ENCODE results near the gene MET.
"Not testable (repeated sequence)": the region's sequence is repeated elsewhere in the genome, so short reads cannot be mapped to it uniquely, and the experiment has no call there.

The MET gene

DNA sequence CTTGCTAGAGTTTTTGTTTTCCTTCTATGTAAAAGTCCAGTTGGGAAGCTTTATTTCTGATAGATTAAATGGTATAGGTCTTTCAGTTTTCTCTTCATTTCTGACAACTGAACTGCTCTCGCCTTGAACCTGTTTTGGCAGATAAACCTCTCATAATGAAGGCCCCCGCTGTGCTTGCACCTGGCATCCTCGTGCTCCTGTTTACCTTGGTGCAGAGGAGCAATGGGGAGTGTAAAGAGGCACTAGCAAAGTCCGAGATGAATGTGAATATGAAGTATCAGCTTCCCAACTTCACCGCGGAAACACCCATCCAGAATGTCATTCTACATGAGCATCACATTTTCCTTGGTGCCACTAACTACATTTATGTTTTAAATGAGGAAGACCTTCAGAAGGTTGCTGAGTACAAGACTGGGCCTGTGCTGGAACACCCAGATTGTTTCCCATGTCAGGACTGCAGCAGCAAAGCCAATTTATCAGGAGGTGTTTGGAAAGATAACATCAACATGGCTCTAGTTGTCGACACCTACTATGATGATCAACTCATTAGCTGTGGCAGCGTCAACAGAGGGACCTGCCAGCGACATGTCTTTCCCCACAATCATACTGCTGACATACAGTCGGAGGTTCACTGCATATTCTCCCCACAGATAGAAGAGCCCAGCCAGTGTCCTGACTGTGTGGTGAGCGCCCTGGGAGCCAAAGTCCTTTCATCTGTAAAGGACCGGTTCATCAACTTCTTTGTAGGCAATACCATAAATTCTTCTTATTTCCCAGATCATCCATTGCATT lies 27.1 kb downstream of the MET start:
- DNase-seq (ENCODE audit: low spot score) = no peak

DNA sequence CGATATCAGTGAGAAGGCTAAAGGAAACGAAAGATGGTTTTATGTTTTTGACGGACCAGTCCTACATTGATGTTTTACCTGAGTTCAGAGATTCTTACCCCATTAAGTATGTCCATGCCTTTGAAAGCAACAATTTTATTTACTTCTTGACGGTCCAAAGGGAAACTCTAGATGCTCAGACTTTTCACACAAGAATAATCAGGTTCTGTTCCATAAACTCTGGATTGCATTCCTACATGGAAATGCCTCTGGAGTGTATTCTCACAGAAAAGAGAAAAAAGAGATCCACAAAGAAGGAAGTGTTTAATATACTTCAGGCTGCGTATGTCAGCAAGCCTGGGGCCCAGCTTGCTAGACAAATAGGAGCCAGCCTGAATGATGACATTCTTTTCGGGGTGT lies 27.7 kb downstream of the MET start:
- no peak for DNase-seq (ENCODE audit: low spot score)

DNA sequence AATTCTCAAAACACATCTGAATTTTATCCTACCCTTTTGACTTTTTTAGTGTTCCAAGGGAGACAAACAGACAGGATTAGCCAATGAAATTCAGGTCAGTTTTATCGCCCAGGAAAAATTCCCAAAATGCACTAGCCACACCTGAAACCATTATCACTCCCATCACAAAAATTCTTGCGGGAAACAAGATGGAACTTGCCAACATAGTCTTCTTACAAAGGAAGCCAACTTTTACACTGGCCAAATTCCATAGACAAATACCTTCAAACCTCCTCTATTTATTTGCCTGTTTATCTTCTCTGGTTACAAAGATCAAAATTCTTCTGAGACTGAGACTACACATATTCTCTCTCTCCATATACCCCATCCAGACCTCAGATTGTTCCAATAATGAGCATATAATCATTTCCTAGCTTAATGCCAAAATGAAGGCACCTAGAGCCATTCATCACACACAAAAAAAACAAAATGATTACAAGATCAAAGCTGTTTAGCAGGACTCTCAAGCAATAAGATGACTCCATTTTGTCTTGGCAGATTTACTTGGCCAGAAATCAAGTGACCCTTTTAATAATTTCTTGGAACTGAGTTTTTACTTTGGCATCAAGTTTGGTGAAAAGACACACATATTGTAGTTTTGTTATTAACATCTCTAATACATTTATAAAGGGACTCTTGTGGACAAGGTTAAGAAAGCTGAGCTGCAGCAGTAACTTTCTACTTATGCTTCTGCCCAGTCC lies 30.2 kb downstream of the MET start:
- no peak for DNase-seq (ENCODE audit: low spot score)

DNA sequence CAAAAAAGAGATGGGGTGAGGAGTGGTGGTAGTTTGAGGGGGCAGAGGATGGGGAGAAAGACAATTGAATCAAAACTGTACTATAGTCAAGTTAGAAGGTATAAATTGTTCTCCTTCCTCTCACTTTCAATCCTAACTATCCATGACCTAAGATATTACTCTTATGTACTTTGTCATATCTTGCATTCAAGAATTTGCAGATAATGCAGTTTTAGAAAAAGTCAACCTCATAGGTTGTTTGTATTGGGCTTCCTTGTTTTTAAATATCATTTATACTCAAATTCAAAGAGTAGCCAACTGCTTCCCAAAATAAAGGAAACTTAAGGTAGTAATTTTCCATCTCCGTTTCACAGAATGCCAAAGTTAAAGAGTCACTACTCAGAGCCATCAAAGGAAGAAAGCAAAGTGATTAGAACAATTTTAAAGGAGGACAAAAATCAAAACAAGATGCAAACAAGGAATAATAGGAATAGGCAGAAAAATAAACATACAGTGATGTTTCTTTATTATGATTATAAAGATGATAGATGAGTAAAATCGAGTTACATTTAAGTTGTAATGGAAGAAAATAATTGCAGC lies 32.7 kb downstream of the MET start:
- DNase-seq (ENCODE audit: low spot score) = no peak

DNA sequence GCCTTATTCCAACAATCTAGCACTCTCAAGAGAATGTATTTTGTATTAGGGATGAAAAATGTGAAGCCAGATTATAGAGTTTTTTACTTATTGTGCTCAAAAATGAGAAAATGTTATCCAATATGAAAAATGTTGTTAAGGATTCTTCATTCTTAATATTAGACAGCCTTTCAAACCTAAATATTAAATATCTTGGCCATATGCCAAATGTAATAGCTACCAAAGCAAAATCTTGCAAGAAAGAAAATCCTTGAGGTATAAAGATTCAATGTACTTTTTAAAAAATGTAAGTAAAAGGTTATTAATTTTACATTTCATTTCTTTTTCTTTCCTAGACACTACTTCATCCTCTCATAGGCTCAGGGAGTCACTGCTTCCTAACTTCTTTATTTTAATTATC lies 33.4 kb downstream of the MET start:
- no peak for DNase-seq (ENCODE audit: low spot score)

DNA sequence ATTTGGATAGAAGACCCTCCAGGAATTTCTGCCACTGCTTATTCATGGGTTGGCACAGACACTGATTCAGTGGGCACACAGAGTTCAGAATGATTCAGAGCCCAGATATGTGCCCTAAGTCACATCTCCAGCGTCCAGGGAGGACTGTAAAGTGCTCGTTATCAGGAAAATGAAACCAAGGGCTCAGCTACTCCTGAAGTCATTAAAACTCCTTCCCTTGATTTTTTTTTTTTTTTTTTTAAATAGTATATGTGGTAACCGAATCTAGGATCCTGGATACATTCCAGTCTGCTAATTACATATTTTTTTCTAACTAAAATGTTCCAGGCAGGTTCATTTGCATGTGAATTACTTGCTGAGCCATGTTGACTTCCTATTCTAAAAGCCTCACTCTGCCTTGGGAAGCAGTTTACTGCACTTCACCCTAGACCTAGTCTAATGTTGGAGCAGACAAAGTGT lies 34.7 kb downstream of the MET start:
- DNase-seq (ENCODE audit: low spot score) = no peak

DNA sequence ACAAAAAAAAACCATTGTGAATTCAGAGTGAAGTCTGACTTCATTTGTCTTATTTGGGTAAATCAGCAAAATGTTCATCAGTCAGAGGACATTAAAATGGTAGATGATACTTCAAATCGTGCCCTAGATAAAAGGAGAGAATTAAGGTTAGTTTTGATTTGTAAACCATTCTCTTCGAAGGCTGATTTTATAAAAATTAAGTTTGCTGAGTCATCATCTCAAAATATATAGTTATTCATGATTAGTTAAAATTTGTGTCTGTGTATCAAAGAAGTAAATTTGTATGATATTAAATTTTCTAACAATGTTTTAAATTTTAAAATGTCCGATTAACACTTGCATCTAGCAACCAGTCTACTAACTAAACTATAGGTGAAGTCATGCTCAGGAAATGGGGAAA lies 35.3 kb downstream of the MET start:
- DNase-seq (ENCODE audit: low spot score) = no peak

DNA sequence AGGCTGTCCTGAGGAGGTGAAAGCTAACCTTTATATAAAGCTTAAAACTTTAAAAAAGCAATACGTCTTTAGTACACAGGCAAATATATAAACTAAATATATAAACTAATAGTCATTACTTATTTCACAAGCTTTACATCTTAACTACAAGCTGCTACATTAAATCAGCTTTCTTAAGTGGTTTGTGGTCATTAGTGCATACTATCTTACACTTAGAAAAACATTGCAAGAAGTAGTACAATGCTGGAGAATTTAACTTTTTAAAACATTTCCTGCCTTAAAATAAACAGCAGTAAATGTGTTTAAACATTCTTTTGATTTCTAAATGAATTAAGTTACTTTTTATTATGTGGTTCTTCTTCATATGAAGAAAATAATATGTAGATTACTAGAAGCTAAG lies 36.3 kb downstream of the MET start:
- no peak for DNase-seq (ENCODE audit: low spot score)

DNA sequence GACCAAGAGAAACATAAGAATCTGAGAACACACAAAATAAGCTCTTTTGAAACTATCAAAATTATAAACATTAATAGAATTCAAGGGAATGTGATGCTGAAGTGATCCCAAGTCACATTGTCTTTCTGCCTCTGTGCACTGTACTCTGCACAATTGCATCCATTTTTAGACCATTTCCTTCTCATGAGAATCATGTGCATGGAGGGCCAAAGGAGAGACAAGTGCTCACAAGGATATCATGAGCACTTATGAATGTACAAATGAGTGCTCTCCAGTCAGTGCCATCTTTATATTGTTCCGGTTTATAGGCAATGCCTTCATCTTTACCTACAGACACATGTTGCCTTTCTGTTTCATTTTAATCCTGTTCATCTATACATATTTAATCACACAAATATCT lies 36.9 kb downstream of the MET start:
- DNase-seq (ENCODE audit: low spot score) = no peak

DNA sequence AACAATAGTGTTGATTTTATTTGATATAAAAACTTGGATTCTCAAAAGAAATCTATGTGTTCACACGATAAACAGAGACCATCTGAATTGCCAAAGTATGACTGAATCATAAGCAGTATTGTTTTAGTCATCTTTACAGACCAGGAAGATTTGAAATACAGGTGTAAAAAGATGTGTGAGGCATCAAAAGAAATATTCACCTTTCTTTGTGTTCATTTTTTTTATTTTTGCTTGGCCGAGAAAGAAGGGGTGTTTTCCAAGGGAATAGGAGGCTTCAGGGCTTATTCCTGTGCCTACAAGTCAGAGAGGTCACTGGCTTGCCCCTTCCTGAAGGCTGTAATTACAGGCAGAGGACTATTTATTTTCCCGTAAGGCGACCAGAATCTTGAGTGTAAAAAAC lies 37.3 kb downstream of the MET start:
- no peak for DNase-seq (ENCODE audit: low spot score)

DNA sequence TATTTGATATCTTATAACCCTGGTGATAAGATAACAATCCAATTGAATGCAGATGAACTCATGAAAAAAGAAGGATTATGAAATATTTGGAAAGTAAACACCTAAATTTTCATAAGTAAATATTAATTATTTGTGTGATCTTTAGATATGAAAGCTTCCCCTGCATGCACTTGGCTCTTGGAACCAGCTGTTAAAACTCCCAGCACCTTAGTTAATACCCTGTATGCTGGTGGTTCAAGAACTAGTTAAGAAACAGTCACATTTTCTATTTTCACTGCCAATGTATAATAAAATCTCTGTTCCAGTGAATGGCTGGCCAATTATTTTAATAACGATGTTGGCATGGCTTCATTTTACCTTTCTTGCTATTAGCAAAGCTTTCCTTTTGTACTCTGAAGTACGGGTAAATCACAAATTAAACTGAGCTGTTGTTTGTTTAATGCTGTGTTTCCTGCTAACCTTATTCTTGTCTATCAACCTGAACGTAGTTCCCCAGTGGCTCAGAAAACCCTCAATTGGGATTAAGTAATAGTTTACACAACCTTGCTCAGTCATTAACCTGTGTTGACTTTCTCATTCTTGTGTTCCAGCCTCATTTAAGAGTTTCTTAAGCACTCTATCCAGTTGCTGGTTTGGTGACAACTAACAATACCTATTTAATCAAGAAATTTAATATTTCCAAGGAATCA lies 38.9 kb downstream of the MET start:
- no peak for DNase-seq (ENCODE audit: low spot score)

DNA sequence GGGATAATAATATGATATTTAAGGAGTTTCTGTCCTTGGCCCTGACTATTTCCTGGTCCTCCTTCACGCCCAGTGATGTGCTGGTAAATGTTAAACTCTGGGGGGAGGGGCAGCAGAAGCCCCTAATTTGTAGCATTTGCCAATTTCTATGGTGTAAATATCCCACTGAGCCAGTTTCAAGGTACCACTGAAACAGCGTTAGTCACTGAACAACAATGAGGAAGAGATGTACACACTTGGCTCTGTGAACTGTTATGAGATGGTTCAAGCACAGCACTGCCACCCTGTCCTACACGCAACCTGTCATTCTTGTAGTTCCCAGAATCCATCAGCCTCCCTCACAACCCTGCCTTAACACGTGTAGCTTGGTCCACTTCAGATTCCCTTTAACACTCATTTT lies 39.8 kb downstream of the MET start:
- no peak for DNase-seq (ENCODE audit: low spot score)

DNA sequence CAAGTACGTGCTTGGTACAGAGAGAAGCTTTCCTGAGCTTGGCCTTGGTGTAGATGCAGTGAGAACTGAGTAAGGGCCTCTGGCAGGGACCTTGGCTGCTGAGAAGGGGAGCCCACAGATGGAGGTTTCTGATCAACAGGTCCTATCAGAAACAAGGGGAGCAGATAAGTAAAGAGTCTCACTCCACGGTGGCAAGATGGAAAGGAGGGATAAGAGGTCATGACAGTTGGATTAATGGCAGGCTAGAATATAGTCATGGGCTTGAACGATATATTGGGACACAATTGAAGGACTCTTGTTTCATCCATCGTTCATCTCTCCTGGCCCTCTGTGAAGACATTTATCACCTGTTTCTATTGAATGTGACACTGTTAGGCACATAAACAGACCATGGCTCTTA lies 41.5 kb downstream of the MET start:
- no peak for DNase-seq (ENCODE audit: low spot score)

DNA sequence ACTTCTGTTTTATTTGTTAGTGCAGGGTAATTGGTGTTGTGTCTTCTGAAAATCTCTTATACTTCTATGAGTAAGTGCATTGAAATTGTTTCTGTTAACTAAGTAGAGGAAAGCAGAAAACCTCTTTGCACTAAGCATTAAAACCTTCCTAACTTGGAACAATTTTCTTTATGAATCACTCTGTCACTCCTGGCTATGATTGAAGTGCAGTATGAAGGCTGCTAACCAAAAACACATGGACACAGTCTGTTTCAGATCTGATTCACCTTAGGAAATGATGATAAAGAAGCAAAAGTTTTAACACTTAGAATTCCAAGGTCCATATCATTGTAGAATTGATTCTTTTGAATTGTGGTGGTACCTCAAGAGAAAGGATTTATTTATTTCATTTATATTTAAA lies 41.9 kb downstream of the MET start:
- no peak for DNase-seq (ENCODE audit: low spot score)

DNA sequence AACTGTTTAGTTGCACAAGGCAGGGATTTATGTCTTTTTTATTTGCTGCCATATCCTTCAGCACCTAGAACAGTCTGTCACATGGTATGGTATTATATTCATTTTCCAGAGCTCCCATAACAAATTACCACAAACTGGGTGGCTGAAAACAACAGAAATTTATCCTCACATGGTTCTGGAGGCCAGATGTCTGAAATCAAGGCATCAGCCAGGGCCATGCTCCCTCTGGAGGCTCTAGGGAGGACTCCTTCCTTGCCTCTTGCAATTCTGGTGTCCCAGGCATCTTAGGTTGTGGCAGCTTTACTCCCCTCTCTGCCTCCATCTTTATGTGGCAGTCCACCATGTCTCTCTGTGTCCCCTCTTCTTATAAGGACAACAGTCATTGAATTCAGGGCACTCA lies 43.1 kb downstream of the MET start:
- no peak for DNase-seq (ENCODE audit: low spot score)

DNA sequence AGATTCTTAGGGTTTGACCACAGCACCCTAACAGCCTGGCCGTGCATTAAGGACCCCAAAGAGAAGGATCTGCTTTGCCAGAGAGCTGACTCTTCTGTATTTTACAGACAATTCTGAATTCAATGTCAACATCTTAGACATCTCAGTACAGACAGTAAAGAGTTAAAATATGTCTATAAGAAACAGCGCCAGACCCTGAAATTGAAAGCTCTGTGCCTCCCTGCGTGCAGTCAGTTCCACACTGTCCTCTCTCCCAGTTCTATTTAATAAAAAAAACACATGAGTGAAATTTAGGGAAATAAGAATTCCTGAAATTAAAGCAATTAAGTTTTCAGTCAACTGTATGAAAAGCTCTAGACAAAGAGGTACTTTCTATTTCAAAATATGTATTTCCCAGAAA lies 45.1 kb downstream of the MET start:
- DNase-seq (ENCODE audit: low spot score) = no peak

DNA sequence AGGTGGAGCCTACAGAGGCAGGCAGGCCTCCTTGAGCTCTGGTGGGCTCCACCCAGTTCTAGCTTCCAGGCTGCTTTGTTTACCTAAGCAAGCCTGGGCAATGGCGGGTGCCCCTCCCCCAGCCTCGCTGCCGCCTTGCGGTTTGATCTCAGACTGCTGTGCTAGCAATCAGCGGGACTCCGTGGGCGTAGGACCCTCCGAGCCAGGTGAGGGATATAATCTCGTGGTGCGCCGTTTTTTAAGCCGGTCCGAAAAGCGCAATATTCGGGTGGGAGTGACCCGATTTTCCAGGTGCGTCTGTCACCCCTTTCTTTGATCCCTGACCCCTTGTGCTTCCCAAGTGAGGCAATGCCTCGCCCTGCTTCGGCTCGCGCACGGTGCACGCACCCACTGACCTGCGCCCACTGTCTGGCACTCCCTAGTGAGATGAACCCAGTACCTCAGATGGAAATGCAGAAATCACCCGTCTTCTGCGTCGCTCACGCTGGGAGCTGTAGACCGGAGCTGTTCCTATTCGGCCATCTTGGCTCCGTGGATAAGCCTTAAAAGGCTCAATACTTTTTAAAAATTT lies 52.0 kb downstream of the MET start:
- not testable (repeated sequence) for DNase-seq (ENCODE audit: low spot score)

DNA sequence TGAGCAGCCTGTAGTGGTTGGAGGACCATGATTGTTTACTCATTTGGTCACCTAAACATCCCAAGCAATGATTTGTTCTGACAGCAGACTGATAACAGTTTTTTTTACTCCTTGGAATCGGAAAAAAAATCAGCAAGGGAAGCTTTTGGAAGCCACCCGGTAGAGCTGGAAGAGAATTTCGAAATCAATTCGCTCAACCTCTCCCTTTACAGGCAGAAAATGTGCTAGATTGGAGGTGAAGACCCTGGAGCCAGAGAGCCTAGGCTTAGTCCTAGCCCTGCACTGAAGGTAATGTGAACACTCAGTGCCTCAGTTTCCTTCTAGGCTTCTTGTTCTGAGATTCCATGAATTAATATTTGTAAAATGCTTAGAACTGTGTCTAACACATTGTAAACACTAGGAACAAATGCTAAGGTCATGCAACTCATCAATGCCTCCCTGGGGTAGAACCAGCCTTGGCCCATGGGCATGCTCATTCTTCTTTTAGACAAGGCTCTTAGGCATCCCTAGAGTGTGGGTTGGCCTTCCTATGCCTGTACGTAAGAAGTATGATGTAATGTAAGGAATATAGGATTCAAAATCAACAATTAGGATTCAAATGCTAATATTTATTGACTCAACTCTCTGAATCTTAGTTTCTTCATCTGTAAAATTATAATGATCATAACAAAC lies 52.7 kb downstream of the MET start:
- no peak for DNase-seq (ENCODE audit: low spot score)

DNA sequence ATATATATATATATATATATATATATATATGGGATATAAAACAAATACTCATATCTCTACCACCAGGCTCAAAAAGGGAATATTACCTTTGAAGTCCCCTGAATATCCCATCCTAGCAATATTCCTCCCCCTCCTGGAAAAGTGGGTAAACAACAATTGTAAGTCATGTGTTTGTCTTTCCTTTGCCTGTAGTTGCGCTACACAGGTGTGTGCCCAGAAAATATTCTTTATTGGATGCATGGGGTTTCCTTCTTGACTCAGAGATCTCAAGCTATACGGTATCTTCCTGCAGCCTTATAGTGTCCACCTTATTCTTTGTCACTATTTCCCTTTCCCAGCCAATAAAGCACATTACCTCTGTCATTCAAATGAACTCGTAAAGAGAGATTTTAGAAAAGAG lies 54.2 kb downstream of the MET start:
- DNase-seq (ENCODE audit: low spot score) = no peak

DNA sequence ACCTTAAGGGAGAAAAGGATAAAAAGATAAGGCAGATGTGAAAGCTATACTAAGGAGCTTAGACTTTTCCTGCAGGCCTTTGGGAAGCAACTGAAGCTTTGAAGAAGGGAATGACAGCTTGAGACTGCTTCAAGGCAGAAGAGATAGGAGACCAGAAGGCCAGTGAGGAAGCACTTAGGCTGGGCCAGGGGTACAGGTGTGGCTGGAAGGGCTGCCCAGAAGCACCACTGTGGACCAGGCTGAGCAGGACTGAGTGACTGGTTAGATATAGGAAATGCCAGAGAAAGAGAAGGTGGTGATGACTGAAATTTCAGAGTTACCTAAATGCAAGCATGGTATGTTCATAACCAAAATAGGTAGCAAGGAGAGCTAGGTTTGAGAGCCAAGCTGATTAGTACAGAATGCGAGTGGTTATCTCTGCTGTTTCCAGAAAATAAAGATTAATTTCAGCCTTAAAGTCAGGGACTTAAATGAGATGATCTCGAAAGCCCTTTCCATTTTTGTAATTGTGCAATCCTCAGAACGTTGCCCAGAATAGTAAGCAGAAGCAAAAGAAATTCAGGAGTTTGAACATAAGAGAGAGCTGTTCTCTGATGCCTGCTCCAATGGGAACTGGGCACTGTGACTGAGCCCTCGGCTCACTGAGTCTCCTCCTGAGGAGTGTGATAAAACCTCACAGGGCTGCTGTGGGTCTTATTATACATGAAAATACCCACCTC lies 54.9 kb downstream of the MET start:
- DNase-seq (ENCODE audit: low spot score) = no peak

DNA sequence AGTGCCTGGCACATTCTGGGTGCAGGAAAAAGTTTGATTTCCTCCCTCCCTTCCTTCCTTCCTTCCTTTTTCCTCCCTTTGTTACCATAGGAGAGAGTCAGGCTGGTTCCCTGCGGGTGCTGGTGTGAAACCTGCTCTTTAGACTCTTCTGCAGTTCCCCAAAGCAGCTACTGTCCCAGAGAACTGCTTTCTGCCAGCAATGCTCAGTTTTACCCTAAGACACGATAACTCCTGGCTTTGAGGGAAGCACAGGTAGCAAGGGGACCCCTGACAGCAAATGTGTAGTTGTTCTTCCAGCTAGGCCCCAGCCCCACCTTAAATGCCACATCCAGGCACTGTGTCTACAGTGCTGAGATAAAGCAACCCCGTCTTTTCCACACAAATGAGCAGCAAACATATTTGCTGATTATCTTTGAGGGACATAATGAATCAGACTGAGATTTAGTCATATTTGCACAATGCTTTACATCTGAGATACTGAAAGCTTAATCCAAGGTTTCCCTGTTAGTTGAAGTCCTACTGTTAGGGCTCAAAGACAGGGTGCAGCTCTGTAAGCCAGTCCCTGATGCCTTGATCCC lies 55.5 kb downstream of the MET start:
- no peak for DNase-seq (ENCODE audit: low spot score)

All from hematopoietic multipotent progenitor cell treated with erythropoietin and hydrocortisone succinate and interleukin-3 and kit ligand, for 17 days (in vitro differentiated cells).